Measurements from ENCODE around the gene KRTAP2-2.
"Not testable (repeated sequence)": the region's sequence is repeated elsewhere in the genome, so short reads cannot be mapped to it uniquely, and the experiment has no call there.

KRTAP2-2 gene

DNA sequence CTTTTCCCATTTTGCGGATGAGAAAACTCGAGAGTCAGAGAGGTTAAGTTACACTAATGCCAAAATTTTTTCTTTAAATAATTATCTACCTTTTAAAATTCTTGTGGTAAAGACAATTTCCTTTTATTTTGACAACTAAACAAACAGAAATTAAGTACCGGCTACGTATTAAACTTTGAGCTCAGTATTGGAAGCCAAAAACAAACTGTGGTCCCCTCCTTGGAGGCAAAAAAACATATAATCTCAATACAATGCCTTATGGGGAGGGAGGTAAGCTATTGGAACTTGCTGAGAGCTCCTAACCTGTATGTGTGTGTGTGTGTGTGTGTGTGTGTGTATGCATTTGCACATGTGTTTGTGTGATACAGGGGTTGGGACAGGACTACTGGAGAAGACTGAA is 8.4 kb upstream of the KRTAP2-2 start:
- Histone ChIP-seq H3K4me3 (ENCODE audit: low read depth, low read length) (no peak overlapping the region), H3K36me3 (no peaks in the 10 kb centered on the region), H3K9me3 (ENCODE audit: severe bottlenecking) (no peaks in the 10 kb centered on the region), H3K27me3 (ENCODE audit: insufficient read depth, low read depth, severe bottlenecking) (no peaks in the 10 kb centered on the region), H3K27ac (no peak overlapping the region)
- no peak for DNase-seq
- TF ChIP-seq, protein P1, sequence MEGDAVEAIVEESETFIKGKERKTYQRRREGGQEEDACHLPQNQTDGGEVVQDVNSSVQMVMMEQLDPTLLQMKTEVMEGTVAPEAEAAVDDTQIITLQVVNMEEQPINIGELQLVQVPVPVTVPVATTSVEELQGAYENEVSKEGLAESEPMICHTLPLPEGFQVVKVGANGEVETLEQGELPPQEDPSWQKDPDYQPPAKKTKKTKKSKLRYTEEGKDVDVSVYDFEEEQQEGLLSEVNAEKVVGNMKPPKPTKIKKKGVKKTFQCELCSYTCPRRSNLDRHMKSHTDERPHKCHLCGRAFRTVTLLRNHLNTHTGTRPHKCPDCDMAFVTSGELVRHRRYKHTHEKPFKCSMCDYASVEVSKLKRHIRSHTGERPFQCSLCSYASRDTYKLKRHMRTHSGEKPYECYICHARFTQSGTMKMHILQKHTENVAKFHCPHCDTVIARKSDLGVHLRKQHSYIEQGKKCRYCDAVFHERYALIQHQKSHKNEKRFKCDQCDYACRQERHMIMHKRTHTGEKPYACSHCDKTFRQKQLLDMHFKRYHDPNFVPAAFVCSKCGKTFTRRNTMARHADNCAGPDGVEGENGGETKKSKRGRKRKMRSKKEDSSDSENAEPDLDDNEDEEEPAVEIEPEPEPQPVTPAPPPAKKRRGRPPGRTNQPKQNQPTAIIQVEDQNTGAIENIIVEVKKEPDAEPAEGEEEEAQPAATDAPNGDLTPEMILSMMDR (IDR thresholded peaks at IDR 0.05; ENCODE audit: low read depth, low read length): no peak

DNA sequence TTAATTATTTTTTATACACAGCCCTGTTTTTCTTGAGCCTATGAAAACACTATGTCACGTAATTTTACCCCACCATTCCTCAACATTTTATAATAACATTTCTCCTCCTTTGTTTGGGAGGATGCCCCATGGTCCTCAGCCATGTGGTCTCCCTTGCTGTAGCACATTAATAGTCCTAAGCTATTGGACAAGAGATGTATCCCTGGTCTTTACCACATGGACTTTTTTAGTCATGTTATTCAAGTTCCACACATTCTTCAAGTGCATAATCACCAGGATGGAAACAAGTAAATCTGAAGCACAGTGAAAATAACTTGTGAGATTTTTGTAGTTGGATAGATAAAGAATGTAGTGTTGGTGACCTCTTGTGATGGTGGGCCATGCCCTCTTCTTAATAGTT is 6.9 kb upstream of the KRTAP2-2 start:
- Histone ChIP-seq H3K4me3 (ENCODE audit: low read depth, low read length) (no peak overlapping the region), H3K27ac (no peak overlapping the region), H3K27me3 (ENCODE audit: insufficient read depth, low read depth, severe bottlenecking) (no peaks in the 10 kb centered on the region), H3K36me3 (no peaks in the 10 kb centered on the region), H3K9me3 (ENCODE audit: severe bottlenecking) (peaks cover 5% of the 10 kb centered on the region)
- TF ChIP-seq, protein P1 (IDR thresholded peaks at IDR 0.05; ENCODE audit: low read depth, low read length): no peak
- DNase-seq: no peak

DNA sequence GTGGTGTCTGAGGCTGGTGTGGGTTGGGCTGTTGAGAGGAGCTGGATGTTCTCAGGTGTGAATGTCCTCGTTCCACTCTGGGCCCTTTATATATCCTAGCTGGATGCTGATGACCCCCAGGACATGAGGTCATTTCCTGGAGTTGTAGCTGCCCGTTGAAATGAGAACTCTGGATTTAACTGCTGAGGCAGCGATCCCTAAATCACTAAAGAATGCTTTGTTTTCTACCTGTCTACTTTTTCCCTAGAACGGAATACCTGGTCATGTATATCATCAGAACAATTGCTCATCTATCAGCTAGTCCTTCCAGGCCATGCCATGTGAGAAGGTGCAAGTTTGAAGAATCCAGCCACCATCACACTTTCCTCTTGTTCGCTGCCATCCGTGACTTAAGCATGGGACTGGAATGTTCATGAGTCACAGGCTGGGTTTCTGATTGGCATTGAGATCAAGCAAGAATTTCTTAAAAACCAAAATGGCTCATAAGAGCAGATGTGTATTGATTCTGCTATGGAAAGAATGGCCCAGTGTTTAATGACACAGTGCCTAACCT is 5.1 kb upstream of the KRTAP2-2 start, which contains the start of gene KRTAP2-3:
Gene KRTAP2-3, minus strand, starts transcription at position 63 of the 553 bp plus-strand sequence. CDS start 64 bp downstream, outside the sequence.
- Histone ChIP-seq H3K36me3 (no peaks in the 10 kb centered on the region), H3K9me3 (ENCODE audit: severe bottlenecking) (peaks cover 5% of the 10 kb centered on the region), H3K27ac (no peak within 1 kb of the TSS), H3K27me3 (ENCODE audit: insufficient read depth, low read depth, severe bottlenecking) (no peaks in the 10 kb centered on the region), H3K4me3 (ENCODE audit: low read depth, low read length) (no peak within 1 kb of the TSS)
- no peak for DNase-seq
- TF ChIP-seq, protein P1 (IDR thresholded peaks at IDR 0.05; ENCODE audit: low read depth, low read length): no peak

DNA sequence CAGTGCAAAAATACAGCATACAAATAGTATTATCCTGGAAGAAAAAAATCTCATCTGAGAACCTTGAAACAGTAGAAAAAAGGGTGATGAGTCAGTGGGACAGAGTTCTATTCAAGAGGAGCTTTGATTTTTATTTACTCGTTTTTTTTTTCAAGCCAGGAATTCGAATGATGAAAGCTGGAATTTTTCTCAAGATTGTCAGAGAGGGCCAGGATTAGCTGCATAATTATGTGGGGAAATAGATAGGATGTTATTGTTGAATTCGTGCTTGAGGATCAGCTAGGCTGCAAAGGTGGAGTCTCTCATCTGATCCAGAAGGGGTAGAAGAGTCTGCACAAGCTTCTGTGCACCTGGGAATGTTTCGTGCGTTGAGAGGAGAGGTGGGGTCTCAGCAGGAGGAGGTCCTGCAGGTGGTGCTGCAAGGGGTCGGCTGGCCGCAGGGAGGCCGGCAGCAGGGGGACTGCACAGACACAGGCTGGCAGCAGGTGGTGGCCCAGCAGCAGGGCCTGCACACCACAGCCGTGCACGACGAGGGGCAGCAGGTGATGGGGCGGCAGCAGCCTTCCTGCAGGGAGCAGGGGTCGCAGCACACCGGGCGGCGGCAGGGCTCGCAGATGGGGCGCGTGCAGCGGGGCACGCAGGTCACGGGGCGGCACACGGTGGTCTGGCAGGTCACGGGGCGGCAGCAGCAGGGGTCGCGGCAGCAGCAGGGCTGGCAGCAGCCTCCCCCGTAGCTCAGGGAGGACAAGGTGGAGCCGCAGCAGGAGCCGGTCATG is 4.4 kb upstream of the KRTAP2-2 start:
- DNase-seq; H3K27me3 ChIP-seq (ENCODE audit: insufficient read depth, low read depth, severe bottlenecking); H3K36me3 ChIP-seq; H3K9me3 ChIP-seq (ENCODE audit: severe bottlenecking); H3K4me3 ChIP-seq (ENCODE audit: low read depth, low read length); H3K27ac ChIP-seq: not testable (repeated sequence)

DNA sequence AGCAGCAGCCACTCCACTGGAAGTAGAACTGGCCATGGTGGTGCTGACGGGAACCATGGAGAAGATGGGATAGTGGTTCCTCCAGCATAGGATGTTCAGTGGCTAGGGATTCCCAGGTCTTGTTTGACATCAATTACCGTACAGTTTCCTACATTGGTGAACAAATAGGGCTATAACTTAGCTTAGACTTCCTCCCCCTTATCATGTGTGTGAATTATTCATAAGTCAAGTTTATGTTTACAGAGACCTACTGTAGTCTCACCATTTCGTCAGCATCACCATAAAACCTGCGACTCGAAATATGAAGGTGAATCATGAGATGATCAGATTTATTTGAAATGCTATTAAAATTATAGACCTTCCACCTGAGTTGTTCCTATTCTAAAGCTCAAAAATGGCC is 3.7 kb upstream of the KRTAP2-2 start:
- H3K27me3 ChIP-seq (ENCODE audit: insufficient read depth, low read depth, severe bottlenecking): no peaks in the 10 kb centered on the region
- no peaks in the 10 kb centered on the region for H3K36me3 ChIP-seq
- TF ChIP-seq, protein P1 (IDR thresholded peaks at IDR 0.05; ENCODE audit: low read depth, low read length): no peak
- no peak overlapping the region for H3K4me3 ChIP-seq (ENCODE audit: low read depth, low read length)
- no peak overlapping the region for H3K27ac ChIP-seq
- H3K9me3 ChIP-seq (ENCODE audit: severe bottlenecking): peaks cover 5% of the 10 kb centered on the region
- no peak for DNase-seq

DNA sequence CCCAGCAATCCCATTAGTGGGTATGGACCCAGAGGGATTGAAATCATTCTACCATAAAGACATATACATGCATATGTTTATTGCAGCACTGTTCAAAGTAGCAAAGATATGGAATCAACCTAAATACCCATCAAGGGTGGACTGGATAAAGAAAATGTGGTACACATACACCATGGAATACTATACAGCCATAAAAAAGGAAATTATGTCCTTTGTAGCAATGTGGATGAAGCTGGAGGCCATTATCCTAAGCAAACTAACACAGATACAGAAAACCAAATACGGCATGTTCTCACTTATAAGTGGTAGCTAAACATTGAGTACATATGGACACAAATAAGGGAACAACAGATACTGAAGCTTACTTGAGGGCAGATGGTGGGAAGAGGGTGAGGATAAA is 2.5 kb upstream of the KRTAP2-2 start:
- Histone ChIP-seq H3K36me3 (no peaks in the 10 kb centered on the region), H3K27me3 (ENCODE audit: insufficient read depth, low read depth, severe bottlenecking) (no peaks in the 10 kb centered on the region), H3K27ac (no peak overlapping the region), H3K9me3 (ENCODE audit: severe bottlenecking) (peaks cover 5% of the 10 kb centered on the region), H3K4me3 (ENCODE audit: low read depth, low read length) (no peak overlapping the region)
- TF ChIP-seq, protein P1 (IDR thresholded peaks at IDR 0.05; ENCODE audit: low read depth, low read length): no peak
- no peak for DNase-seq

DNA sequence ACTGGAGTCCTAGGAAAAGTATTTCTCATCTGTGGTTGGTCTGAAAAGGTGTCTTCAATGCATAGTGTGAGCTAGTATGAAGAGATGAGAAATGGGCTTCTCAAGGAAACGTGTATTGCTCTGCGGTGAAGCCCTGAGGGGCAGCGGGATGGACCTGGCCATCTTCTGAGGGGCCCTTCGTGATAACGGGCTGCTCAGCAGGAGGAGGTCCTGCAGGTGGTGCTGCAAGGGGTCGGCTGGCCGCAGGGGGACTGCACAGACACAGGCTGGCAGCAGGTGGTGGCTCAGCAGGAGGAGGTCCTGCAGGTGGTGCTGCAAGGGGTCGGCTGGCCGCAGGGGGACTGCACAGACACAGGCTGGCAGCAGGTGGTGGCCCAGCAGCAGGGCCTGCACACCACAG is 474 bp downstream of the KRTAP2-2 start:
- not testable (repeated sequence) for H3K27ac ChIP-seq; H3K4me3 ChIP-seq (ENCODE audit: low read depth, low read length); DNase-seq; H3K9me3 ChIP-seq (ENCODE audit: severe bottlenecking); H3K27me3 ChIP-seq (ENCODE audit: insufficient read depth, low read depth, severe bottlenecking); H3K36me3 ChIP-seq
